ENCODE results near the gene PLSCR3. TPM values are rescaled to one million over a fixed set of nuclear protein-coding genes. Genes with fewer than 3 reads are reported as not detected.

Gene PLSCR3
- total RNA-seq, 2 experiments from 2014 or later = 15.3 to 23.1 TPM

DNA sequence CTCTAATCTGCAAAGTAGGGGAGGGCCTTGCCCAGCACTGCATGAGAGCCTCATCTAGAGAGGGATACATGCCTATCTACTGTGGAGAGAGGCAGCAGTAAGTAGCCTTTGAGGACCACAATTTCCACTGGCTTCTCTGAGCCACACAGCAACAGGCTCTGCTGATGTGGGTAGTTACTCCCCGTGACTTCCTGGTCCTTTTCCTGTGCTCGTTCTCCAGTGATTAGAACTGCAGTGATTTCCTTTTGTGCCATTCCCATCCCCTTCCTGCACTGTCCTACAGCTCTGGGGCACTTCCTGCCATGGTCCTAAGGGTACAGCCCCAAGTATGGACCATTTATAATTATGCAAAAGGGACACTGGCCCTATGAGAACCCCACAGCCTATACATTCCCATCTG, 3.0 kb downstream of the PLSCR3 start:
- TF ChIP-seq, protein P1, sequence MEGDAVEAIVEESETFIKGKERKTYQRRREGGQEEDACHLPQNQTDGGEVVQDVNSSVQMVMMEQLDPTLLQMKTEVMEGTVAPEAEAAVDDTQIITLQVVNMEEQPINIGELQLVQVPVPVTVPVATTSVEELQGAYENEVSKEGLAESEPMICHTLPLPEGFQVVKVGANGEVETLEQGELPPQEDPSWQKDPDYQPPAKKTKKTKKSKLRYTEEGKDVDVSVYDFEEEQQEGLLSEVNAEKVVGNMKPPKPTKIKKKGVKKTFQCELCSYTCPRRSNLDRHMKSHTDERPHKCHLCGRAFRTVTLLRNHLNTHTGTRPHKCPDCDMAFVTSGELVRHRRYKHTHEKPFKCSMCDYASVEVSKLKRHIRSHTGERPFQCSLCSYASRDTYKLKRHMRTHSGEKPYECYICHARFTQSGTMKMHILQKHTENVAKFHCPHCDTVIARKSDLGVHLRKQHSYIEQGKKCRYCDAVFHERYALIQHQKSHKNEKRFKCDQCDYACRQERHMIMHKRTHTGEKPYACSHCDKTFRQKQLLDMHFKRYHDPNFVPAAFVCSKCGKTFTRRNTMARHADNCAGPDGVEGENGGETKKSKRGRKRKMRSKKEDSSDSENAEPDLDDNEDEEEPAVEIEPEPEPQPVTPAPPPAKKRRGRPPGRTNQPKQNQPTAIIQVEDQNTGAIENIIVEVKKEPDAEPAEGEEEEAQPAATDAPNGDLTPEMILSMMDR (conservative IDR thresholded peaks at IDR 0.05; ENCODE audit: low read length) = no peak
- peaks cover 12% of the 10 kb centered on the region; the same call in 1 of the 2 replicates for H3K36me3 ChIP-seq (ENCODE audit: insufficient read depth, low read length)

DNA sequence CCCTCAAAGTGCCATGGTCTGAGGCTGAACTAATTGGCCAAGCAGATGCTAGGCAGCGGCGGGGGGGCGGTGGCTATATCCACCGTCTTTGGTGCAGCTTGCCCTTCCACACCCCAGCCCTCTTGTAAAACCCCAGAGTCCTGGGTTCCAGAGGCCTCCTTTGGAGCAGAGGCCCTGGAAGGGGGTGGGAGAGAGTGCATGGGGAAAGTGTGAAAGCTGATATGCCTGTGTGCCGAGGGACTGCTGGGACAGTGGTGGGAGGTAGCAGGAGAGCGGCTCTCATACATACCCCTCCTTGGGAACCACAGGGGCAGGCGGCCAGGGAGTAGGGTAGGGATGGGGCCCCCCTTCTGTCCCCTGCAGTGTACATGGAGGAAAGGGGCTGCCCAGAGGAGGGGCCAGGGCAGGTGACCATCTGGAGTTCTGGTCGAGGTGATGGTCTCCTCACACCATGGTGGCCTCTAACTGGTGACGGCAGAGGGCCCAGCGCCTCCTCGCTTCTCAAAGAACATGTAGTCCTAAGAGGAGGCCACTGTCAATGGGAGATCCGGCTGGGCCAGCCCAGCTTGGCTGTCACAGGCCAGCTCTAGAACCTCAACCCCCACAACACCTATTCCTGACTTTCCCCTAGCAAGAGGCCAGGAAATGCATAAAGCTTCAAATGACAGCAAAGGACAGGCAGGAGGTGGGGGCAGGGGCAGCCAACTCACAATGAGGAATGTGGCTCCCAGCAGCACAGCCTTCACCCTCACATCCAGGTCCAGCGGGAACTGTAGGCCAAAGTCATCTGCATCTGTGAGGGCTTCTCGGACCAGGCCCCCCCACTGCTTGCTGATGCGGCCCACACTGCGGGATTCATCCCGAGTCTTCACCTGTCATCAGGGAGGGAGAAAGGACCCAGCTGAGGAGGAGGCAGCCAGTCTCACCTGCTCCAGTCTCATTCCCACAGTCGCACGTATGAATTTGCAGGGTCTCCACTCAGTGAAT, 4.1 kb downstream of the PLSCR3 start:
- Histone ChIP-seq H3K4me2 (ENCODE audit: low read length) (no peak overlapping the region), H3K9me3 (ENCODE audit: low read length) (no peaks in the 10 kb centered on the region), H3K4me1 (ENCODE audit: insufficient read depth, low read length, poor library complexity, severe bottlenecking) (peaks cover 9% of the 10 kb centered on the region), H3K4me3 (ENCODE audit: low read depth, low read length, poor library complexity, severe bottlenecking) (no peak overlapping the region), H3K9me2 (ENCODE audit: insufficient read depth, low read length) (no peaks in the 10 kb centered on the region), H3K36me3 (ENCODE audit: insufficient read depth, low read length) (peaks cover 12% of the 10 kb centered on the region; the same call in 1 of the 2 replicates), H3K27ac (ENCODE audit: low read depth, low read length, poor library complexity, severe bottlenecking) (no peak overlapping the region), H3K79me2 (ENCODE audit: insufficient read depth, low read depth, low read length) (no peaks in the 10 kb centered on the region), H4K20me1 (ENCODE audit: insufficient read depth, low read length) (no peaks in the 10 kb centered on the region), H2AFZ (ENCODE audit: low read length) (no peak overlapping the region)
- no peak for DNase-seq (ENCODE audit: low spot score)
- ChIA-PET POLR2A (interaction anchor here (0.6 kb wide), 1 partner anchor 165 kb away, joined by 4 read pairs; no protein-coding TSS in a partner anchor), CTCF (ENCODE audit: unreplicated experiment) (no interaction called here)
- TSS peak; percentile 77 for BruUV-seq (replicated peaks)
- TF ChIP-seq, protein P1 (conservative IDR thresholded peaks at IDR 0.05; ENCODE audit: low read length) = no peak
- TF ChIP-seq EZH2phosphoT487 (IDR thresholded peaks at IDR 0.05; ENCODE audit: borderline replicate concordance, low read depth, low read length) = no peak
- intact Hi-C loops (cut with micrococcal nuclease; ENCODE audit: unreplicated experiment) = no loop called here

More for the DNA sequence above, 3.0 kb downstream of the PLSCR3 start:
- Histone ChIP-seq H3K27ac (ENCODE audit: low read depth, low read length, poor library complexity, severe bottlenecking) (no peak overlapping the region), H3K4me2 (ENCODE audit: low read length) (no peak overlapping the region), H4K20me1 (ENCODE audit: insufficient read depth, low read length) (no peaks in the 10 kb centered on the region), H3K9me3 (ENCODE audit: low read length) (no peaks in the 10 kb centered on the region), H3K4me1 (ENCODE audit: insufficient read depth, low read length, poor library complexity, severe bottlenecking) (peaks cover 9% of the 10 kb centered on the region), H3K79me2 (ENCODE audit: insufficient read depth, low read depth, low read length) (no peaks in the 10 kb centered on the region), H3K9me2 (ENCODE audit: insufficient read depth, low read length) (no peaks in the 10 kb centered on the region), H2AFZ (ENCODE audit: low read length) (no peak overlapping the region), H3K4me3 (ENCODE audit: low read depth, low read length, poor library complexity, severe bottlenecking) (no peak overlapping the region)
- POLR2A ChIA-PET = no interaction called here
- BruUV-seq (replicated peaks) = no TSS peak
- CTCF ChIA-PET (ENCODE audit: unreplicated experiment) = no interaction called here
- intact Hi-C loops (cut with micrococcal nuclease; ENCODE audit: unreplicated experiment) = no loop called here
- DNase-seq (ENCODE audit: low spot score) = no peak

DNA sequence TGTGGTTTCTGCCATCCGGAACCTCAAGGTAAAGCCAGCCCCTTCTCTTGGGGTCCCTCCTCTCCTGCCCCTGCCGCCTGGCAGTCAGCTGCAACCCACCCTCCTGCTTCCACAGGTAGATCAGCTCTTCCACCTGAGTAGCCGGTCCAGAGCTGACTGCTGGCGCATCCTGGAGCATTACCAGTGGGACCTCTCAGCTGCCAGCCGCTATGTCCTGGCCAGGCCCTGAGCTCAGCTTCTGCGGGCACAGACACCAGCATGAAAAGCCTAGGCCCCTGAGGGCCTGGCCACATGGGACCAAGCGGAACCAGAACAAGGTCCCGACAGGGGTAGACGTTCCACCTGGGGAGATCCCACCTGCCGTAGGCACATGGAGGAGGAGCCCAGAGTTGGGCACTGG, 5.5 kb downstream of the PLSCR3 start:
- H3K27ac ChIP-seq (ENCODE audit: low read depth, low read length, poor library complexity, severe bottlenecking) = no peak overlapping the region
- H3K4me2 ChIP-seq (ENCODE audit: low read length) = no peak overlapping the region
- CTCF ChIA-PET (ENCODE audit: unreplicated experiment) = no interaction called here
- peaks cover 12% of the 10 kb centered on the region; the same call in 1 of the 2 replicates for H3K36me3 ChIP-seq (ENCODE audit: insufficient read depth, low read length)
- H3K4me3 ChIP-seq (ENCODE audit: low read depth, low read length, poor library complexity, severe bottlenecking) = no peak overlapping the region
- no peak for TF ChIP-seq EZH2phosphoT487 (IDR thresholded peaks at IDR 0.05; ENCODE audit: borderline replicate concordance, low read depth, low read length)
- TF ChIP-seq, protein P1 (conservative IDR thresholded peaks at IDR 0.05; ENCODE audit: low read length) = no peak
- H3K9me2 ChIP-seq (ENCODE audit: insufficient read depth, low read length) = no peaks in the 10 kb centered on the region
- H4K20me1 ChIP-seq (ENCODE audit: insufficient read depth, low read length) = no peaks in the 10 kb centered on the region
- no TSS peak for BruUV-seq (replicated peaks)
- H2AFZ ChIP-seq (ENCODE audit: low read length) = no peak overlapping the region
- intact Hi-C loops (cut with micrococcal nuclease; ENCODE audit: unreplicated experiment) = no loop called here
- no peaks in the 10 kb centered on the region for H3K9me3 ChIP-seq (ENCODE audit: low read length)
- H3K79me2 ChIP-seq (ENCODE audit: insufficient read depth, low read depth, low read length) = no peaks in the 10 kb centered on the region
- no peak for DNase-seq (ENCODE audit: low spot score)
- POLR2A ChIA-PET = interaction anchor here (0.5 kb wide), 1 partner anchor 175 kb away, joined by 4 read pairs; no protein-coding TSS in a partner anchor
- H3K4me1 ChIP-seq (ENCODE audit: insufficient read depth, low read length, poor library complexity, severe bottlenecking) = peaks cover 17% of the 10 kb centered on the region

All from OCI-LY7 (cell line).